Measurements from ENCODE around the gene SATB2.

DNA sequence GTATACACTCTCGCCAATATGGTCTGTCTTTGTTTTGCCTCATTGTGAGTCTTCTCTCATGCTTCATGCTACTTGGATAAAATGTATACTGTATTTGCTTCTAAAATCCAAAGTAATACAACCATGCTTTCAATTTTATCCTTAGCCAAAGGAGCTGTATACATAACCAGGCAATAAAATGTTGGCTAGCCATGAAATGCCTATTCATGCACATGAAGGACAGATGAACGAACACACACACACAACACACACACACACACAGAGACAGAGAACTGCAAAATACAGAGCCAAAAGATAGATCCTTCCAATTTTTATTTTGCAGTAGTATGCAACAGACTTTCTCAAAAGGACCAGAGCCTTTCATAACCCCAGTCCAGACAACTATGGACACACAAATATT, 113.7 kb downstream of the SATB2 start:
- no peak for TF ChIP-seq POLR2A (IDR thresholded peaks at IDR 0.05)
- TF ChIP-seq, protein P1, sequence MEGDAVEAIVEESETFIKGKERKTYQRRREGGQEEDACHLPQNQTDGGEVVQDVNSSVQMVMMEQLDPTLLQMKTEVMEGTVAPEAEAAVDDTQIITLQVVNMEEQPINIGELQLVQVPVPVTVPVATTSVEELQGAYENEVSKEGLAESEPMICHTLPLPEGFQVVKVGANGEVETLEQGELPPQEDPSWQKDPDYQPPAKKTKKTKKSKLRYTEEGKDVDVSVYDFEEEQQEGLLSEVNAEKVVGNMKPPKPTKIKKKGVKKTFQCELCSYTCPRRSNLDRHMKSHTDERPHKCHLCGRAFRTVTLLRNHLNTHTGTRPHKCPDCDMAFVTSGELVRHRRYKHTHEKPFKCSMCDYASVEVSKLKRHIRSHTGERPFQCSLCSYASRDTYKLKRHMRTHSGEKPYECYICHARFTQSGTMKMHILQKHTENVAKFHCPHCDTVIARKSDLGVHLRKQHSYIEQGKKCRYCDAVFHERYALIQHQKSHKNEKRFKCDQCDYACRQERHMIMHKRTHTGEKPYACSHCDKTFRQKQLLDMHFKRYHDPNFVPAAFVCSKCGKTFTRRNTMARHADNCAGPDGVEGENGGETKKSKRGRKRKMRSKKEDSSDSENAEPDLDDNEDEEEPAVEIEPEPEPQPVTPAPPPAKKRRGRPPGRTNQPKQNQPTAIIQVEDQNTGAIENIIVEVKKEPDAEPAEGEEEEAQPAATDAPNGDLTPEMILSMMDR (IDR thresholded peaks at IDR 0.05) = no peak
